Left hindlimb (tissue), 1 donor: ENCODE data around the gene ITFG2.
"Not testable (repeated sequence)": the region's sequence is repeated elsewhere in the genome, so short reads cannot be mapped to it uniquely, and the experiment has no call there.

Experiments used
- DNase-seq: peaks from one replicate; pipeline ENCODE4 v3.0.0-alpha.2; 2018

The ITFG2 gene

DNA sequence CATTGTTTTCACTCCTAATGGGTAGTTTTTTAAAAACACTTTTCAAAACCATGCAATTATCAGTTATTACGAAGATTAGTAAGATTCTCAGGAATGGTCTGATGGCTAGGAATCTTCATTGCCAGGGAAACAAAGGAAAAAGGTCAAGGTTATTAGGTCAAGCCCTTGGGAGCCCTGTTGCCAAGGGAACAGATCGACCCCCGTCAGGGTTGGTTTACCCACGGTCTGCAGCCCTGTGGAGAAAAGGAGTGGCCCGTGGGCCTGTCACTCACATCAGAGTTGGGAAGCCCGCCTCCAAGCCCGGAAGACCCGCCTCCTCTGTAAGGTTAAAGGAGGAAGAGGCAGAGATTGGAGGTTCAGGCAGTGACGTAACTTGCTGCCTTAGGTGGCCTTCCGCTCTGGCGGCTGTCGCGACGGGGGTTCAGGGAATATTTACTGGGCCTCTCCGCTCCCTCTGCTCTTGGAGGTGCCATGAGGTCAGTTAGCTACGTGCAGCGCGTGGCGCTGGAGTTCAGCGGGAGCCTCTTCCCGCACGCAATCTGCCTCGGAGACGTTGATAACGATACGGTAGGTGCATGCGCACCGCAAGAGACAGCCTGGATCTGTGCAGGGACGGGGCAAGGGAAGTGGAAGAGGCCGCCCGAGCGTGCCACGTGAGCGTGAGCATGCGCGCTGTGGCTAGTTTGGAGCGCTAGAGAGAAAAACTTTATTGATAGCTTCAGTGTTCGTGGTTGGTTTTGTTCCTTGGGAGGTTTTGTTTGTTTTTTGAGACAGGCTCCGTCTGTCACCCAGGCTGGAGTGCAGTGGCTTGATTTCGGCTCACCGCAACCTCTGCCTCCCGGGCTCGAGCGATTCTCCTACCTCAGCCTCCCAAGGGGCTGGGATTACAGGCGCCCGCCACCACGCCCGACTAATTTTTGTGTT, at the start of gene ITFG2:
TSS of gene ITFG2 (plus strand) at position 379 of the 924 bp plus-strand sequence. CDS start at position 472, 93 bp downstream.
- DNase-seq = peak; percentile 99

DNA sequence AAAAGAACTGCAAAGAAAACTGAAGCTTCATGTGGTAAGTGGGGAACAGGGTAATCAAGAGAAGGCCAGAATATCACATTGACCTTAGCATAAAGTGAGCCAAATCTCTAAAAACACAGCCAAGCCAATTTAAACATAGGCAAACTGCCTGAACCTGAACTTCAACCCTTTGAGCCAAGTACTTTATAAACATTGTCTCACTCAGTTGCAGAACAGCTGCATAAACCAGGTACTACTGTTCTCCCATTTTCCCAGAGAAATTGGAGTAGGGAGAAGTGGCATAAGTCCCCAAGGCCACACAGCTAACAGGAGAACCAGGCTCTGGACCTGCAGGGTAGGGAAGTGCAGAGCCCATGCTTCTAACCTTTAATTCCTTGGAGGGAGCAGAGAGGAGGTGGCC, 48.1 kb upstream of the ITFG2 start:
- no peak for DNase-seq

DNA sequence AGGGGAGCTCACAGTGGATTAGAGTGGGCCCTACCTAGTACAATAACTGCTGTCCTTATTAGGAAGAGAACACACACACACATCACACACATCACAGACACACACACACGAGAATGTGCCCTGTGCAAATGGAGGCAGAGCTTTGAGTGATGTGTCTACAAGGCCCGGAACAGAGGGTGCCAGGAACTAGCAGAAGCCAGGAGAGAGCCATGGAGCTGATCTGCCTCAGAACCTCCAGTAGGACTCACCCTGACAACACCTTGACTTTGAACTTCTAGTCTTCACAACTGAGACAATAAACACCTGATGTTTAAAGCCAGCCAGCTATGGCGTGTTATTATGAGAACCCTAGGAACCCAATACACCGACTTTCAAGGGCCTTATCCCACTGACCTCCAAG, 47.4 kb upstream of the ITFG2 start:
- DNase-seq = no peak

DNA sequence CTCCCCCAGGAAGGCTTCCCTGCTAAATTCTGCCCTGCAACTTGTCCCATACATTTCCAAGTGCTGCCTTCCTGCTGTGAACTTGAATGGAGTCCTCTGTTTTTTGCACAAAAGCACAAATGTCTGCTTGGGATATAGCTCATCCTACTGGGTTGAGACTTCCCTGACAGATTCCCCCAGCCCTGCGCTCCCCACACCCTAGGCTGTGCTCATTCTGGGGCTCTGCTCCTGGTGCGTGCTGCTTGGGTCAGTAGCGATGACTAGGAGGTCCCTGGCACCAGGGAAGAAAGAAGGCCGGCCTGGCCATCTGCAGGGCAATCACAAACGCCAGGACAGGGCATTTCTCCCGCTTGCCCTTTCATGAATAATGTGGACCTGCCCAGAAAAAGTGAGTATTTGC, 46.9 kb upstream of the ITFG2 start:
- DNase-seq = no peak

DNA sequence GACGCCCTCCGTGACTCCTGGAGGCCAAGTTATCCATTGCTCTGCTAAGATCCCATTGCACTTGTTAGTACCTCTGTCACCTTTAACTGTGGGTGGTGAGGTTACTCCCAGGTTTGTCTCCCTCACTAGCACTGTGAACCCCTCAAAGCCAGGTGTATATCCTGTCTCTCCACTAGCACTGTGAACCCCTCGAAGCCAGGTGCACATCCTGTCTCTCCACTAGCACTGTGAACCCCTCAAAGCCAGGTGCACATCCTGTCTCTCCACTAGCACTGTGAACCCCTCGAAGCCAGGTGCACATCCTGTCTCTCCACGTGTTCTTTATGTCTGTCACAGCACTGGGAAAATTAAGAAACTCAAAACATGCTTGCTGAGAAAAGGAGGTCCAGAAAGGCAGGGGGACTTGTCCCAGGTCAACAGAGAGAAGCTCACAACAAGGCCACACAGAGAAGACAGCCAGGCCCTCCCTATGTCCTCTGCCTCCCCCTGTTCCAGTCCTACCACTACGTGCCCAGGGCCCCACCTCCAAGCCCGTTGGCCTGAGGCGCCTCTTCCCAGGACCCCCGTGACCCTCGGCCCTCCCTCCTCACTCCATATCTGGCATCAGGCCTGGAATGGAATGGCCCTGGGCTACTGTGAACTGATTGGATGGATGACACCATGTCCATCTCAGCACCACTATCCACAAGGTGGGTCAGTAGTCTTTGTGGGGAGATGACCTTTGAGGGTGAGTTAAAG, 44.1 kb upstream of the ITFG2 start:
- DNase-seq = no peak

DNA sequence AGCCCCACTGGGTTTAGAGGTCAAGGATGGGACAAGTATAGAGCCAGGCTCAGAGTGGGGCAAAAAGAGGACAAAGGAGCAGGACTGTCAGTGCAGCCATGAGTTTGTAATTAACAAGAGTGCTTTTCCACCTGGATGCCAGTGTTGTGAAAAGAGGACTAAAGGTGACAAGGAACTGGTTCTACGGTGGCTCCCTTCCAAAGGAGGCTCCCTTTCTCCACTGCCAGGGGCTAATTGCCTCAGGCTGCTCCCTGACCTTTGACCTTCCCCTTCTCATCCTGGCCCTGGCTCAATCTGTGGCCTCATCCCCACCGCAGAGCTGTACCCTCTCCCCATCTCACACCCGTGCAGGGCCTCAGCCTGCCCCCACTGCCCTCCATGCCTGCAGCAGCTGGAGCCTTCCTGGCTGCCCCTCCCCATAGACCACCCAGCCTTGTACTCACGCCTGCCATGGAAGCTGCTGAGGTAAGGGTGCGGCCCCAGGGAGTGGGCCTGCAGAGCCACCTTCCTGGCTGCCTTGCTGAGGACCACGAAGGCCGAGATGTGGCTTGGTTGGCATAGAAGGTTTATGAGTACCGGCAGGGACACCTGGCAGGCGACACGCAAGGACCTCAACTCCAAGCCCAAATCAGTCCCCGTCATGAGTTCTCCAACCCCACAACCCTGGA, 42.5 kb upstream of the ITFG2 start:
- DNase-seq = no peak

DNA sequence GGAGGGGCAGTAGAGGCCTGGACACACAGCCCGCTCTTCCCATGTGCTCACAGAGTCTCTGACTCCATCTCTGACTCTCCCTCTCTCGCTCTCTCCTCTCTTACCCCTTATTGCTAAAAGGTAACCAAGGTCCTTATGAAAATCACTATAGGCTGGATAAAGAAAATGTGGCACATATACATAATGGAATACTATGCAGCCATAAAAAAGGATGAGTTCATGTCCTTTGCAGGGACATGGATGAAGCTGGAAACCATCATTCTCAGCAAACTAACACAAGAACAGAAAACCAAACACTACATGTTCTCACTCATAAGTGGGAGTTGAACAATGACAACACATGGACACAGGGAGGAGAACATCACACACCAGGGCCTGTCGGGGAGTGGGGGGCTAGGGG, 41.9 kb upstream of the ITFG2 start:
- DNase-seq = not testable (repeated sequence)

DNA sequence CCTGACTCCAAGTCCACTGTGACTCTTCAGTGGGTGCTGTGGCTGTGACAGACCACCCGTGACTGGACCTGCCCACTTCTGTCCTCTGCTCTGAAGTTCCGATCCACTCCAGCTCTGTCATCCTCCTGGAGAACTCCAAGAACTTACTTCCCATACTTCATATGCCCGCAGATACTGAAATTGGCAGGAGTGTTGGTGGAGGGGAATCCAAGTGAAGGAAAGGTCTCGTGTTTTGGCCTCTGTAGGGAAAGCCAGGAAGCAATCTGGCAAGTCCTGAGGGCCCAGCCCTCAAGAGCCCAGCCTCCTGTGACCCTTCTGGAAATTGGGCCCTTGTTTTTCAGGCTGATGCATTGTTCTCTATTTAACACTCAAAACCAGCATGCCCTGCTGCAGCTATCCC, 40.1 kb upstream of the ITFG2 start:
- DNase-seq = no peak

DNA sequence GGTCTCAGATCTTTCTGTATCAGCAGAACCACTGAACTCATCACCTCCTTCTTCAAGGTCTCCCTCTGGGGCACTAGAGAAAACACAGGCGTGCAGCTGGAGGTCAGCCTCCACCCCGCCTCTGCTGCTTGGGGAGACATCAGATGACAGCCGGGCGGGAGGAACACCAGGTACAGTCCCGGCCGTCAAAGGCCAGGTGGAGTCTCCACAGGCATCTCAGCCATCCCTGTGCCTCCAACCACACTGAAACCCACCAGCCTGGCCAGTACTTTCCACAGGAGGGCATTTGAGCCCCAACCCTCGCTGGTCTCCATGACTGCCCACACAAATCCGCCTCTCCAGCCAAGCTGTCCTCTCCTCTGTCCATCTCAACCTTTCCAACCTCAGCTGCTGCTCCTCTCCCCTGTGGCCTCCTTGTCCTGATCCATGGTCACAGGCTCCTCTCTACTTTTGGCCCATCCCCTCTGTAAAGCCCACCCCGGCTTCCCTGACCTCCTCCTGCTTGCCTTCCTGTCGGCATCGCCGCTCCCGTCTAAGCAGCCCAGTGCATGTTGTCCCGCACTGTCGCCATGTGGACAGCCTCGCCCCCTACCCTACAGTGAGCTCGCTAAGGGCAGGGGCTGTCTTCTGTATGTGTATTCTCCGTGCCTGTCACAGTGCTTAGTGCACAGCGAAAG, 39.1 kb upstream of the ITFG2 start:
- DNase-seq = no peak

DNA sequence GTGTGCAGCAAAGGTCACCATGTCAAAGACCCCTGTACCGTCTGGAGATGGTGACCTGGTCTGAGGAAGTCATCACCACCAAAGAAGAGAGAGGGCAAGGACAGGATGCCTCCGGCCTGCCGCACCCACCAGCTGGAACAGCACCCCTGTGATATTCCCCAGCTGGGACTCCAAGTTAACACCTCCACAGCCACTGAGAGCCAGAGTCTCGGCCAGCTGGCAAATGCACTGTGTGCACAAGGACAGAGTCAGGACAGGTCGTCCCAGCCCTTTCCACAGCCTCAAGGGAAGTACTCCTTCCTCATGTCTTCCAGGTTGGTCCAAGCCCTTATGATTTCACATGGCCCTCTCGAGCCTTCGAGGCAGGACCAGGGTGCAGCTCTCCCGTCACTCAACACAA, 37.0 kb upstream of the ITFG2 start:
- DNase-seq = no peak

DNA sequence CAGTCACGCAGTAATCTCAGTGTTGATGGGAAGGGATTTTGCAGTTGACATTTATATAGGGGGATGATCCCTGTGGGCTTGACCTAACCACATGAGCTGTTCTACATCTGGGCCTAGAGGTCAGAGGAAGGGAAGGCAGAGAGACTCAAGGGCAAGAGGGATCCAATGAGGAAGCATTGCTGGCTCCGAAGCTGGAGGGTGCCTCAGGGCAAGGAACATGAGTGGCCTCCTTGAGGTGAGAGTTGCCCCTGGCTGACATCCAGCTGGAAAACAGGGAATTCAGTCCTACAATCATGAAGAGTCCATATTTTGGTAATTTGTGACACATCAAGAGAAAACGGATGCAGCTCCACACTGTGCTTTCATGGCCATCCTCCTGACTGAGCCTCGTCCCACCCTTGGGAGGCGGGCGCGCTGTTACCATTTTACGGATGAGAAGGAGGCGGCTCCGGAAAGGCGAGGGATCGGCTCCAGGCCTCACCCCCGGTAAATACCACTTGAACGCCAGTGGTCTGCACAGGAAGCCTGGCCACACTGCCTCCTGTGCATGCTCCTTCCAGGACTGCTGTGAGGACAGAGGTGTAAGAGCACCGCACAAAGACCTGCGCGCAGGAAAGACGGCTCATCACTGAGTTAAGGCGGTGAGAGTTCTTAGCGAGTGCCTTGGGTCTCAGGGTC, 36.2 kb upstream of the ITFG2 start:
- DNase-seq = no peak

DNA sequence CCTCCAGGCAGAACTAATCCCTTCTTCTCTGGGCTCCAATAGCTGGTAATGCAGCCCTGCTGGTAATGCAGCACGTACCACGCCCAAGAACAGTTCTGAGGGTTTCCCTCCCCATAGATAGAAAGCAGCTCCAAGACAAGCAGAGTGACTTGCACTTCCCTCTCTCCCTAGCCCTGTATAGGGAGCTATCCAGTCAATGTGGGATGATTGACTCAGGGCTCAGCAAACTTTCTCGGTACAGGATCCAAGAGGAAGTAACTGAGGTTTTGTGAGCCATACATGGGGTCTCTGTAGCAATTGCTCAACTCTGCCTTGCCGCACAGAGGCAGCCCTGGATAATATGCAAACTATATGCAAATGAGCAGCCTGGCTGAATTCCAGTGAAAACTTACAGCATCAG, 33.2 kb upstream of the ITFG2 start:
- no peak for DNase-seq

DNA sequence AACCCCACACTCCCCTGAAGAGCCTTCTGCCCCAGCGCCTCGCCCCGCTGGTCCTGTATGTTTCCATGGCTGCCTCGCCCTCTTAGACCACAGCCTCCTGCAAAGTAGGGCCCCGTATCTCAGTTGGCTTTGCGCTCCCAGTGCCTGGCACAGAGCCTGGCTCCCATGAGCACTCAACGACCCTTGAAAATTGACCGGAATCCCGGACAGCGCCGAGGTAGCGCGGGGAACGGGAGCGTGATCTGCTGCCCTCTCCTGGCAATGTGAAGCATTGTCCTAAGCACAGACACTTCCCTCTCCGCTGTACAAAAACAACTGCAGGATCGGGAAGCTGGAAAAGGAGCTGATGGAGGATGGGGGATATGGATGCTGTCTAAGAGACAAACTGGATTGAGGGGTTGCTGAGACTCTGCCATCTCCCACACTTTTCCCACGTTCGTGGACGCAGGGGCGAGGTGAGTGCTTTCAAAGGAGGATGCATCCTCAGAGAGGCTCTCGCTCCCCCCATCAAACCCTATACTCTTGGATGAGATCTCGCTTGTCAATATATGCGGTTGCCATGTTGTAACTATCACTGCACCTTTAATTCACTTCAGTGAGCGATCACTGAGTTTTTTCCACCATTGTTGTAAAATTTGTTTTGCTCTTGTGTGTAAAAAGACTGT, 28.4 kb upstream of the ITFG2 start:
- DNase-seq = peak; percentile 62

DNA sequence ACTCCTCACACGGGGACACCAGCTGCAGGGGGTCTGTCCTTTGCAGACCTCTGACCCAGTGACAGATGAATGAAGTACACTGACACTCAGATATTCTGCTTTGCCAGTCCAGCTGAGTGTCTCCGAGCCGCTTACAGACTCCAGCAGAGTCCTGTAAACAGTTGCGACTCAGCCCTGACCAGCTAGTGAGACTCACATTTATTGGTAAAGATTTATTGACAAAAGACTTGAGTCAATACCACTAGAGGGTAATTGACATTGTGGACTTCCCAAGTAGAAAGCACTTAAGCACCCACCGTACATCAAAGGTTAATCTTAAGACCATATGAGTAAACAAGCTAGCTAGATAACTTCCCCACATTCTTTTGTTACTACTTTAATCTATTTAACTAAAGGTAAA, 27.5 kb upstream of the ITFG2 start:
- DNase-seq = no peak

DNA sequence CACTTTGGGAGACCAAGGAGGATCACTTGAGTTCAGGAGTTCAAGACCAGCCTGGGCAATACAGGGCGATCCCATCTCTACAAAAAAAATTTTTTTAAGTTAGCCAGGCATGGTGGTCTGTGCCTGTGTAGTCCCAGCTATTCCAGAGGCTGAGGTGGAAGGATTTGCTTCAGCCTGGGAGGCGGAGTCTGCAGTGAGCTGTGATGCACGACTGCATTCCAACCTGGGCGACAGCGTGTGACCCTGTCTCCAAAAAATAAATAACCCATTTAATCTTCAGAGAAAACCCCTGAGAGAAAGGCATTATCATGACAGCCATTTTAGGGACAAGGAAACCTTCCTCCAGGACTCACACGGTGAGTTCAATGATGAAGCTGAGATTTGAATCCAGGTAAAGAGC, 21.4 kb upstream of the ITFG2 start:
- DNase-seq = no peak

DNA sequence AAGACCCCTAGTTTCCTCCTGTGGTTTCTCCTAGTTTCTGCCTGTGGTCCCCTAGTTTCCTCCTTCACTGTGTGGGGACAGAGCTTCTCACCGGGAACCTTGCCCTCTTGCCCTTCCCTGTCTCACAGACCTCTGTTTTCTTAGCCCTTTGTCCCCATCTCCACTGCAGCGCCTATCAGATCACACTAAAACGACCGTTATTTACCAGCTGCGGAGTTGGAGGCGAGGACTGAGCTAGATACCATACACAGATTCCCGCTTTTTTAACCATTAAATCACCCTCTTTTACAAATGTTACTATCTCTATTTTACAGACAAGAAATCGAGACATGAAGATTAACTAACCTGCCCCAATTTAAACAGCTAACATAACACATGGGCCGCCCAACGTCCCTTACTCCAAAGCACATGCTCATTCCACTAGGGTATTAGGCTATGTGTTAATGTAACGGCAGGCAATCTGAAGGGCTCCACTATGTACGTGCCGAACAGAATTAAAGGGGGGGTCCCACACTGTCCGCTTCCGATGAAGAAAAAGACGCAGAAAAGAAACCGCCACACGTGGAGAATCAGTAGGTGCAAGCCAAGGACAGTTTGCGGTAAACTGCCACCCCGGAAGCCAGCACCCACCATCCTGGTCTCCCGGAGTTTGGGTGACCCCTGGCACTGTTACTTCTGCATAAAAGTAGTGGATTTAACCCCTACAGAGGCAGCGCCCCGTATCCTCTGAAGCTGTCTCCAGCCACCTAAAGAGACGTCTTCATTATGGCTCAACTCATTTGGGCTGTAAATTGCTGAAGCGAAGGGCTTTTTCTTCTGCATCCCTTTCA, 19.6 kb upstream of the ITFG2 start:
- DNase-seq = no peak

DNA sequence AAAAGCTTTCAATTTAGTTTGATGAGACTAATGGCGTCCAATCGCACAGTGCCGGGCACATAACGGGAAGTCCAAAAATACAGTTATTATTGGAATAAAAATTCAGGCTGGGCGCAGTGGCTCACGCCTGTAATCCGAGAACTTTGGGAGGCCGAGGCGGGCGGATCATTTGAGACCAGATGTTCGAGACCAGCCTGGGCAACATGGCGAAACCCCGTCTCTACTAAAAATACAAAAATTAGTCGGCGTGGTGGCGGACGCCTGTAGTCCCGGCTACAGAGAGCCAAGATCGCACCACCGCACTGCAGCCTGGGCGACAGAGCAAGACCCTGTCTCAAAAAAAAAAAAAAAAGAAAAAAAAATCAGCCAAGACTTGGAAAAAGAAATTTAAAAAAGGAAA, 18.9 kb upstream of the ITFG2 start:
- DNase-seq = no peak

DNA sequence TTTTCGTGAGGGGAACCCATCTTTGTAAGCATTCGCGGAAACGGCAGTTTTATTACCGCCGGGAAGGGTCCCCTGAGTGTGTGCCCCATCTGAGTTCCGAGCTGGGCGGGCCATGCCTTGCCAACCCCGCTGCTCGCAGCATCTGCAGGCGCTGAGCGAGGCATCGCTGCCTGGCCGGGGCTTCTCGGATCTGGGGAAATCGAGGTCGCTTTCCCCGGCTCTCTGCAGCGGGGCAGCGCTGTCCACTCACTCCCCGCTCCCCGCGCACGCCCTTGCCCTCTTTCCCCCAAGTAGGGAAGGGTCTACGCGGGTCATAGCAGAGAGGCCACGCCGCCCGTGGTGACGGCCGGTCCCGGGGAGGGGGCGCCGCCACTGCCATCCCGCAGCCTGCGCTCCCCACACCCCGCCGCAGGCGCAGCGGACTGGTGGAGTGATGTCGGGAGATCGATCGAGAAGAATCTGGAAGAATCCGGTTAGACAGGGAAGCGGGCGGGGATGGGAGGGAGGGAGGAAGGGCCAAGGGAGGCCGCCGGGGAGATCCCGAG, 18.2 kb upstream of the ITFG2 start:
- no peak for DNase-seq

DNA sequence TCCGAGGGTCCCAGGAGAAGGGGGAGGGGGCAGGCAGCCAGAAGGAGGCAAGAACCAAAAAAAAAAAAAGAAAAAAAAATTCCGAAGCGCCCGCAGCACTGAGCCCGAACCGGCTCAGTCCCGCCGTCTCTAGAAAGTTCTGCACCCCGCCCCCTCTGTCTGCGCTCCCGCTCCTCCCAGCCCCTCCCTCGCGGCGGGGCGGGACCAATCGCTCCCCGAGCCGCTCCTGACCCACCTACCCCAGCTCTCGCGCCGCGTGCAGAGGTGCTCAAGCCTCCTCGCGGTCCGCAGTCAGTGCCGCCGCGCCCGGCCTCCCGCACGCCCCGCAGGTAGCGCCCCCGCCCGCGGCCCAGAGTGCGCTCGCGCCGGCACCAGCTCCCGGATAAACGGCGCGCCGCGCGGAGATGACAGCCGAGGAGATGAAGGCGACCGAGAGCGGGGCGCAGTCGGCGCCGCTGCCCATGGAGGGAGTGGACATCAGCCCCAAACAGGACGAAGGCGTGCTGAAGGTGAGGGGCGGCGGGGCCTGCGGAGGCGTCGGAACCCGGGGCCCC, 17.7 kb upstream of the ITFG2 start, which contains the start of gene FKBP4:
TSS of gene FKBP4 (plus strand) at position 235 of the 554 bp plus-strand sequence. CDS start at position 405, 170 bp downstream.
- DNase-seq = peak; percentile 92
